T-helper 17 cell (primary cell): ENCODE results near the gene GAS2L3. TPM values are rescaled to one million over a fixed set of nuclear protein-coding genes. Genes with fewer than 3 reads are reported as not detected.

Source experiments
- ATAC-seq: fragments of 150-1000 bp; cut with Tn5 transposase; 2 replicates; pipeline ENCODE4 v1.10.0; 2021; ENCODE audit warnings: mild to moderate bottlenecking, moderate library complexity
- DNase-seq, 3 donors: peaks; one replicate each; pipeline versions ENCODE4 v3.0.0 to v3.0.0-alpha.2; 2020 to 2021
- H3K9me3 ChIP-seq: one replicate; pipeline ENCODE4 v1.7.0; 2013; ENCODE audit warnings: low read length, mild to moderate bottlenecking; ENCODE audit not compliant: control insufficient read depth, poor library complexity, severe bottlenecking
- H3K27ac Mint-ChIP-seq: one replicate; pipeline ENCODE4 v1.8.0; 2022; ENCODE audit warnings: mild to moderate bottlenecking, moderate library complexity, mixed read lengths
- H3K27me3 Mint-ChIP-seq: one replicate; pipeline ENCODE4 v1.8.0; 2022; ENCODE audit warnings: mixed read lengths
- H3K36me3 Mint-ChIP-seq: one replicate; pipeline ENCODE4 v1.8.0; 2022; ENCODE audit warnings: low read depth, mixed read lengths
- H3K4me1 Mint-ChIP-seq: one replicate; pipeline ENCODE4 v1.8.0; 2022; ENCODE audit warnings: mild to moderate bottlenecking, mixed read lengths
- H3K4me3 Mint-ChIP-seq: one replicate; pipeline ENCODE4 v1.8.0; 2022; ENCODE audit warnings: mild to moderate bottlenecking, moderate library complexity, mixed read lengths
- total RNA-seq, 4 donors: library from RNA in 2 of 4; stranded (reverse) in 2 of 4; gene quantifications; one replicate each; pipeline ENCODE4 v1.2.3 and lab custom pipeline; 2022 to 2026

The GAS2L3 gene
- total RNA-seq, 2 donors from 2014 or later, result 0.44 to 0.47 TPM

- no peak for DNase-seq
- no peaks in the 10 kb centered on the region for H3K27me3 Mint-ChIP-seq
- no peaks in the 10 kb centered on the region for H3K36me3 Mint-ChIP-seq
- no peak for ATAC-seq
- H3K9me3 ChIP-seq, result no peaks in the 10 kb centered on the region
- H3K4me1 Mint-ChIP-seq, result peaks cover 2% of the 10 kb centered on the region
- no peak overlapping the region for H3K4me3 Mint-ChIP-seq
- no peak overlapping the region for H3K27ac Mint-ChIP-seq
Observed at GRCh38 chr12:100652488-100652887, 79.0 kb downstream of the GAS2L3 start.

- no peaks in the 10 kb centered on the region for H3K9me3 ChIP-seq
- ATAC-seq (no peak), DNase-seq (no peak)
- Mint-ChIP-seq H3K27me3 (peaks cover 2% of the 10 kb centered on the region), H3K36me3 (no peaks in the 10 kb centered on the region), H3K4me3 (no peak overlapping the region), H3K4me1 (peaks cover 2% of the 10 kb centered on the region), H3K27ac (no peak overlapping the region)
Observed at GRCh38 chr12:100656141-100656540, 82.7 kb downstream of the GAS2L3 start.

DNA sequence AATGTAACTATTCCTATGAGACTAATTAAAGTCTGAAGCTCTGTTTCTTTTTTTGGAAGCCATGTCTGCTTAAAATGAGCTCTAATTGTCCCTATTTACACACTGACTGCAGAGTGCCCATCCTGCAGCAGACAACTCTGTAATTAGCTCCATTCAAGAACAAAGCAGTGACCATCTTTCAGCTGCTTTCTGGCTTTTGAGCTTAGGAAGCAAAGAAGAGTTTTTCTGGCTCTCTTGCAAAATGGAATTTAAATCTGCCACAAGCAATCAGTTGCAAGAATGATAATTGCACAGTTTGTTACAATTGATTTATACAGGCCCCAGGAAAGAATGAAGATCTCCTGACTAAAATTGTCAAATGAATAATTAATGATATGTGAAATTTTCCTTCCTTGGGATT, 83.4 kb downstream of the GAS2L3 start:
- Mint-ChIP-seq H3K4me1 (peaks cover 2% of the 10 kb centered on the region), H3K27me3 (peaks cover 5% of the 10 kb centered on the region), H3K36me3 (no peaks in the 10 kb centered on the region), H3K27ac (no peak overlapping the region), H3K4me3 (no peak overlapping the region)
- DNase-seq, result no peak
- ATAC-seq, result no peak
- H3K9me3 ChIP-seq, result no peaks in the 10 kb centered on the region

- H3K36me3 Mint-ChIP-seq, result no peaks in the 10 kb centered on the region
- ATAC-seq, result no peak
- H3K27ac Mint-ChIP-seq, result no peak overlapping the region
- DNase-seq, result no peak
- no peak overlapping the region for H3K4me3 Mint-ChIP-seq
- H3K4me1 Mint-ChIP-seq, result no peaks in the 10 kb centered on the region
- H3K9me3 ChIP-seq, result no peaks in the 10 kb centered on the region
- peaks cover 5% of the 10 kb centered on the region for H3K27me3 Mint-ChIP-seq
Observed at GRCh38 chr12:100661300-100661951, 87.9 kb downstream of the GAS2L3 start.

DNA sequence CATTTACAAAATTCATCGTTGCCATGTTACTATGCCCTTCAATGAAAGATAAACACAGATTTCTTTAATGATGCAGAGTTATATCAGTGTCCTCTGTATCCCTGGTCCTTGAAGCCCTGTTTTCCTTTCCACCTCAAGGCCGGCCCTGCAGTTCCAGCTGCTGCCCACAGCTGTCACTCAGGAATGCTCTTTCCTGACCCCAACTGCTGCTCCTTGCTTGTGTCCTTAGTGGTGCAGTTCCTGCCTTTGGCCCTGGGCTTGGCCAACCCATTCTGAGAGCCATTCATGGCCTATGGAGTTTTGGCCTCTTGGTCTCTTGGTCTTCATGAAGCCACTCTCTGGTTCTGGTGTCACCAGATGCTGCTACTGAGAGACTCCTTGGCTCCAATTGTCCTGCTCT, 93.1 kb downstream of the GAS2L3 start:
- DNase-seq, result no peak
- no peak overlapping the region for H3K4me3 Mint-ChIP-seq
- H3K27me3 Mint-ChIP-seq, result peaks cover 31% of the 10 kb centered on the region
- H3K36me3 Mint-ChIP-seq, result no peaks in the 10 kb centered on the region
- no peaks in the 10 kb centered on the region for H3K9me3 ChIP-seq
- no peak for ATAC-seq
- no peak overlapping the region for H3K27ac Mint-ChIP-seq
- H3K4me1 Mint-ChIP-seq, result no peaks in the 10 kb centered on the region

DNA sequence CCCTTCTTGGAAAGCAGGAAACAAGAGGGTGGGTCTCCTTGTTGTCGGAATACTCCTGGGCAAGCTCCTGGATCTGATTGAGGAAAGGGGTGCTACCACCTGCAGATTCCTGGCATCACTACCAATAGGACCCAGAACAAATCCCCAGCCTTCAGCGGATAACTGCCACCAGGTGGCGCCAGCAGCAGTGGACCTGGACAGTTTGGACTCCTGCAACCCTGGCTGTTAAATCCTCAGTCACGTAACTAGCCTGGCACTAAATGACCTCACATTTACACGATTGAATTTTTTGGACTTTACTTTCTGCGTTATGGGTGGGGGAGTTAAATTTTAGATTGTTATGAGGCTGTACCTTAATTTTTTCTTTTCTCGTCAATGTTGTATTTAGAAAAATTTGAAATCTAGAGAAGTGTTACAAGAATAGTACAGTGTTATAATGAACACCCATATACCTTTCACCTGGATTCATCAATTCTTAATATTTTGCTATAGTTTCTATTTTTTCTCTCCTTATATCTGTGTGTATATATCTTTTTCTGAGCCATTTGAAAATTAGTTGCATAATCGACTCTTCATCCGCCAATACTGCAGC, 95.6 kb downstream of the GAS2L3 start:
- Mint-ChIP-seq H3K36me3 (no peaks in the 10 kb centered on the region), H3K27ac (no peak overlapping the region), H3K4me3 (no peak overlapping the region), H3K27me3 (peaks cover 52% of the 10 kb centered on the region), H3K4me1 (no peaks in the 10 kb centered on the region)
- no peaks in the 10 kb centered on the region for H3K9me3 ChIP-seq
- DNase-seq (peak in 1 of 3 donors; percentile 17), ATAC-seq (peak; percentile 35)

DNA sequence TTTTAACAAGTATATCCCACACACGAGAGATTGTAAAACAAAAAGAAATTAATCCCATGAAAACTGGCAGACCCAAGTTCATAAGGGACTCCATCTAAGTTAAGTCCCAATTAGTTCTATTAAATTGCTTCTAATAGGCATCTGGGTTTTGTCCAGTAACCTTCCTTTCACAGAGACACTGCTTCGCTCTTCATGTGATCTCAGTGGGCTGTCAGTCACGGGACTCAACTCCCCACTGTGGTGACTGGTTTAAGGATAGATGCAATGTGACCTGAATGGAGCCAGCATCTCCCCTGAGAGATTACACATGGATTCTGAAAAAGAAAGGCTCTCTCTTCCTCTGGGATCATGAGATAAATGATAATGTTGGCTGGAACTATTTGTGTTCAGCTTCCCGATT, 96.4 kb downstream of the GAS2L3 start:
- H3K27ac Mint-ChIP-seq, result no peak overlapping the region

DNA sequence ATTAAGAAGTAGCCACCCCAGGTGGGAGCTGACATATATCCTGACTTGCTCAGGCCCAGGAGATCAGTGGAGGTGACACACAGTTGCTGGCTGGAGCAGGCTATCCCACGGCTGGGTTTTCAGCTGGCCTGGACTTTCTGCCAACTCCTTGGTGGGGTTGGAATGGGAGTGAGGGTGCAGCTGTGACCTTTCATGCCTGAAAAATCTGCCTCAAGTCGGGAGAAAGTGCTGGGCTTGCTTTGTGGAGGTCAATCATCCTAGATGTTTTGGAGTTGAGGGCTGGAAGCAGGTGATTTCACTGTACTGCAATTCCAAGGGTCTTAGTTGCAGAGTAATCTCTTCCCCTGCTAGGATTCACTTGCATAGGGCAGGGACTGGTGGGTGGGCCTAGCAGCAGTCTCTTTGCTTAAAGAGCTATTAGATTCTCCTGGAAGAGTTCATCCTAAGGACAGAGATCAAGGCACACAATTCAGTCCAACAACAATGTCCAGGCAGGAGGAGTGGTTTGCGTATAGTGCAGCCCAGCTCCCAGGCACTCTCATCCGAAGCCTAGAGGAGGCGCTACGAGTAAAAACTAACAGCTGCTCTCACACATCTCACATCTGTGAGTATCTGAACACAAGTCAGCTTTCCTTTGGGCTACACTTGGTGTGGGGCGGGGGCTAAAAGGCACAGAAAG, 98.1 kb downstream of the GAS2L3 start:
- Mint-ChIP-seq H3K36me3 (no peaks in the 10 kb centered on the region), H3K4me1 (no peaks in the 10 kb centered on the region), H3K27ac (no peak overlapping the region), H3K27me3 (peaks cover 52% of the 10 kb centered on the region), H3K4me3 (no peak overlapping the region)
- DNase-seq, result no peak
- no peaks in the 10 kb centered on the region for H3K9me3 ChIP-seq
- no peak for ATAC-seq

More for the DNA sequence above, 96.4 kb downstream of the GAS2L3 start:
- Mint-ChIP-seq H3K36me3 (no peaks in the 10 kb centered on the region), H3K4me3 (no peak overlapping the region), H3K4me1 (no peaks in the 10 kb centered on the region), H3K27me3 (peaks cover 52% of the 10 kb centered on the region)
- H3K9me3 ChIP-seq, result no peaks in the 10 kb centered on the region
- DNase-seq, result no peak
- no peak for ATAC-seq

DNA sequence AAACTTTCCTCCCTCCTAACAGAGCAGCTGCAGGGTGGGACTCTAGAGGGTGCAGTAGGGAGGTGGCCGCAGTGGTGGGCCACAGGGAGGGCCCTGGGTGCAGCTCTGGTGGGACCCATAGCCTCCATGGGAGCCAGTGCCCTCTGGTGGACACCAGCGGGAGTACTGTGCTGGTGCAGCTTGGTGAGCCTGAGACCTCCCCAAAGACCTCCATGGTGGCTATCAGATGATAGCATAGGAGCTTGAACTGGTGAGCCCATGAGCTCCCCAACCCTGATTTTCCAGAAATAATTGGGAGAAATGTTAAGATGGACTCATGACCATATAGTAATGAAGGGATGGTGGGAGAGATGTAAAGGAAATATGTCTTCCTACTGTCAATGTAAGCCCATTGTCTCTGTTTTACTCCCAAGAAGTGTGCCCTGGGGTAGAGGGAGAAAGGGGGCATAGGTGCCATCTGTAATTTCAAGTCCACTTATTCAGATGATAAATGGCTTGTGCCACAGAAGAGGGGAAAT, 98.7 kb downstream of the GAS2L3 start:
- H3K36me3 Mint-ChIP-seq, result no peaks in the 10 kb centered on the region

GRCh38 chr12:100674036-100674888, 100.8 kb downstream of the GAS2L3 start:
- ATAC-seq, result no peak
- no peaks in the 10 kb centered on the region for H3K4me1 Mint-ChIP-seq

More for the DNA sequence above, 98.7 kb downstream of the GAS2L3 start:
- no peak for DNase-seq
- H3K27me3 Mint-ChIP-seq, result peaks cover 52% of the 10 kb centered on the region
- H3K27ac Mint-ChIP-seq, result no peak overlapping the region
- H3K9me3 ChIP-seq, result no peaks in the 10 kb centered on the region
- H3K4me3 Mint-ChIP-seq, result no peak overlapping the region
- H3K4me1 Mint-ChIP-seq, result no peaks in the 10 kb centered on the region
- no peak for ATAC-seq

More at GRCh38 chr12:100674036-100674888, 100.8 kb downstream of the GAS2L3 start:
- peaks cover 44% of the 10 kb centered on the region for H3K27me3 Mint-ChIP-seq
- no peaks in the 10 kb centered on the region for H3K9me3 ChIP-seq
- no peak for DNase-seq
- H3K4me3 Mint-ChIP-seq, result no peak overlapping the region
- no peak overlapping the region for H3K27ac Mint-ChIP-seq
- H3K36me3 Mint-ChIP-seq, result no peaks in the 10 kb centered on the region
